Endometrial microvascular endothelial cells (primary cell): ENCODE measurements around the gene SLC26A8. TPM values are rescaled to one million over a fixed set of nuclear protein-coding genes. Genes with fewer than 3 reads are reported as not detected.
"Not testable (repeated sequence)": the region's sequence is repeated elsewhere in the genome, so short reads cannot be mapped to it uniquely, and the experiment has no call there.

ENCODE experiments used
- in situ Hi-C: cut with HindIII; loops from 2 replicates; pipeline ENCODE4 v1.10.0; 2017; ENCODE audit warnings: low sequenced_read_pairs, low pct_unique_long_range_greater_than_20kb; ENCODE audit errors: inconsistent ontology term
- total RNA-seq: library from RNA; depleted of rRNA; stranded (reverse); fragments of >200 nt; gene quantifications from one replicate; pipeline ENCODE4 v1.2.3, GENCODE V29; 2015; ENCODE audit errors: inconsistent ontology term

SLC26A8 gene
- total RNA-seq, 1 donor from 2014 or later = not detected

DNA sequence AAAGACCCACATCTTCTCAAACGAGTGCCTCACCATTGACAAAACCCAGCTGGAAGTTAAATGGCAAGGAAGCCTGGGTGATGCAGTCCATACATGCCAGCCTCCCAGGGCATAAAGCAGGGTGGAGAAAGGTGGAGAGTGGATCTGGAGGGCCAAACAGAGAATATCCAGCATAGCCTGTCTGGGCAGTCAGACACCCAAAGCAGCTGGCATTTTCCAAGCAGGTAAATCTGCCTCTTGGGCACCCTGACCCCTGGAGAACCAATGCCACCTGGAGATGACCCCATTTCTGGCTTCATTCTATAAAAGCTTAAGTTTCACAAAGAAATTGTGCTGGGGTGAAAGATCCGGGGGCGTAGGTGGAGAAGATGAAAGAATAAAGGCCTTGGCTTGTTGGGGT, 98.5 kb downstream of the SLC26A8 start:
- in situ Hi-C loops = no loop called here

DNA sequence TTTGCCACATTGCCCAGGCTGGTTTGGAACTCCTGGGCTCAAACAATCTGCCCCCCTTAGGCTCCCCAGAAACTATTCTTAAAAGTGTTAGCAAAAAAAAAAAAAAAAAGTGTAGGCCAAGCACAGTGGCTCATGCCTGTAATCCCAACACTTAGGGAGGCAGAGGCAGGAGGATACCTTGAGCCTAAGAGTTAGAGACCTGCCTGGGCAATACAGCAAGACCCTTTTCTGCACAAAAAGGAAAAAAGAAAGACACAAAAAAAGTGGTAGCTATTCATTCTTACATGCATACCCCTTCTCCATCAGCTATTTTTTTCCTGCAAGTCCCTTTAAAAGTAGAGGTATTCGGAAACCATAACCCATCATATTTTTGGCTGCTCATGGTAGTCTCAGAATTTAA, 100.3 kb downstream of the SLC26A8 start:
- in situ Hi-C loops = no loop called here

GRCh38 chr6:35922139-35922554, 102.3 kb downstream of the SLC26A8 start:
- in situ Hi-C loops = no loop called here

DNA sequence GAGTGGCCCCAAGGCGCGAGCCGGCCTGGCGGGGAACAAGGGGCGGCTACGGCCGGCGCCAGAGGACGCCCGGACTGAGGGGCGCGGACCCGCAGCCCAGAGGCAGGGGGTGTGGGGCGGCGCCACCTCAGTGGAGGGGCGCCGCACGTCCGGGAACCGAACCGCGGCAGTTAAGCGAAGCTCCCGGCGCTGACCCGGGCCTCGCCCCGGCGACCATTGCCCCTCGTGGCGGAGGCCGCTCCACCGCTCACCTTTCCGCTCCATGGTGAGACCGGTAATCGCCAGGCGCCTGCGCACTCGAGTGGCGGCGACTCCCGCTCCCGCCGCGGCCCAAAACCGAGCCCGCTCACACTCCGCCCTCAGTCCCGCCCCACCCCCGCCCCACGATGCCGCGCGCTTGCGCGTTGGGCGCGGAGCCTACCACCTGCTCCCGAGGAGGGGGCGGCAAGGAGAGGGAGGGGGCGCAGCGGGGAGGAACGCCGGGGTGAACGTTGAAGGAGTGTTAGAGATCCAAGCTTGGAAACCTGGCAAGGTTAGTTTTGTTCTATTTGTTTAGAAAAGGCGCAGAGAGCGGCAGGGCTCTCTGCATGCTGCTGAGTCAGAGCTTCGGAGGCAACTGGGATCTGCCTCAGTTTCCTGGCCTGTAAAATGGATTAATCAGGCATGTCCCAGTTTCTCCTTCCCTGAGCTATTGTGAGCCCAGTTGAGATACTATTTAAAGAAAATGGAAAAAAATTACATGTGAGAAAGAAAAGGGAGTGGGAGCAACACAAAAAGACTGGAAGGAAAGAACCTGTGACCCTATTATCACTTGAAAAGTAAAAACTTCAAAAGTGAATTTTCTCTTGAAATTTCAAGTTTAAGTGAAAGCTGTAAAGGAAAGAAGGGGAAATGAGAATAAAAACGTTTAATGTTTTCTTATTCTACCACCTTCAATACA, 103.4 kb downstream of the SLC26A8 start, which contains the start of gene SRPK1:
TSS of gene SRPK1 (minus strand) at position 306 of the 940 bp plus-strand sequence. CDS start at position 264, 42 bp downstream.
- in situ Hi-C loops = no loop called here

GRCh38 chr6:35919827-35920751, 104.4 kb downstream of the SLC26A8 start:
- in situ Hi-C loops = no loop called here

DNA sequence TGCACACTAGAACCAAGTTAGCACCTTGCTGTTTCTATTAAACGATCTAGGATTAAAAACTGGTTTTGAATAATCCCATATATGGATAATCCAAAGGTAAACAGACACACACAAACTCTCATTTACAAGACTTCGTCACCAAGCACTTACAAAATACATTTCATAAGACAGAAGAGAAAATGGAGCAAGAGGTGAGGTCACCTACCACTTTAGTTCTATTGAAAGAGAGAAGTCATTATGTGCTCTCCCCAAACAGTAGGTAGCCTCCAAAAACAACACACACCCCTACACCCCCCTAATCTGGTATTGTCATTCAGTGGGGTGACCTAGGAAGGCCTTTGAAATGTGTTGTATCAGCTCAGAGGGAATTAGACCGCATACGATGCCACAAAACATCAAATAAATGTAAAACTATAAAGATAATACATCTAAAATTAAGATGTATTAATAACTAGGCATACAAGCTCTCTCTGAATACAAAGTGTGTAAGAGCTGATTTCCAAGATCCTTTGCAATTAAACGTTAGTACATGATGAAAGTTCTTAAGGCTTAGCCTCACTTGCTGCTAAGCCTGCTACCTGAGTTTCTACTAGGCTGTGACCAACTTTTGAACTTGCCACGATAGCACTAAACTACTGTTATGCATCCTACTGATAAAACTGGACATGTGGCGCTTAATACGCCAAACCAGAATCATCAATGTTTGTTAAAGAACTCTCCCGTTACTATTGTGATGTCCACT, 105.2 kb downstream of the SLC26A8 start:
- in situ Hi-C loops = no loop called here

GRCh38 chr6:35916893-35917292, 107.5 kb downstream of the SLC26A8 start:
- in situ Hi-C loops = not testable (repeated sequence)

- in situ Hi-C loops = no loop called here
Observed at GRCh38 chr6:35916056-35916455, 108.4 kb downstream of the SLC26A8 start.

DNA sequence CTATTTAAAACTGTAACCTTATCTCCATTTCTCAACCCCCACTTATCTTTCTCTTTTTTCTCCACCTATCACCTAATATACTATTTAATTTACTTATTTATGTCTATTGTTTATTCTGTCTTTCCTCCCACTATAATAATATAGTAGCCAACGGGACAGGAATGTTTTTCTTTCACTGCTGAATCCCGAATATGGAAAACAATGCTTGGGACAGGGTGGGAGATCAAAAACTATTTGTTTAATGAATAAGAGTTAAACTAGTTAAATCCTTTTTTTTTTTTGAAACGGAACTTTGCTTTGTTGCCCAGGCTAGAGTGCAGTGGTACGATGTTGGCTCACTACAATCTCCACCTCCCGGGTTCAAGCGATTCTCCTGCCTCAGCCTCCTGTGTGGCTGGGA, 109.9 kb downstream of the SLC26A8 start:
- in situ Hi-C loops = no loop called here

GRCh38 chr6:35911871-35912653, 112.4 kb downstream of the SLC26A8 start:
- in situ Hi-C loops = no loop called here

GRCh38 chr6:35909571-35909970, 114.9 kb downstream of the SLC26A8 start:
- in situ Hi-C loops = not testable (repeated sequence)

GRCh38 chr6:35908753-35909401, 115.6 kb downstream of the SLC26A8 start:
- in situ Hi-C loops = not testable (repeated sequence)

- in situ Hi-C loops = no loop called here
Observed at GRCh38 chr6:35907750-35908149, 116.7 kb downstream of the SLC26A8 start.

DNA sequence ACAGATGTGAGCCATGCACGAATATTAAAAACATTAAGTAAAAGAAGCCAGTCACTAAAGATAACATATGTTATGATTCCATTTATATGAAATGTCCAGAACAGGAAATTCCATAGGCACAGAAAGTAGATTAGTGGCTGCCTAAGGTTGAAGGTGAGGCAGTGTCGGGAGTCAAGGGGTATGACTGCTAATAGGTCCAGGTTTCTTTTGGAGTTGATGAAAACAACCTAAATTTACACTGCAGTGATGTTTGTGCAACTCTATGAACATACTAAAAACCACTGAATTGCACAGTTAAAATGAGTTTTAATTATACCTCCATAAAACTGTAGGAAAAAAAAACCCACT, 118.0 kb downstream of the SLC26A8 start:
- in situ Hi-C loops = no loop called here

- in situ Hi-C loops = no loop called here
Observed at GRCh38 chr6:35905841-35906498, 118.5 kb downstream of the SLC26A8 start.

- in situ Hi-C loops = no loop called here
Observed at GRCh38 chr6:35905141-35905785, 119.2 kb downstream of the SLC26A8 start.

- in situ Hi-C loops = no loop called here
Observed at GRCh38 chr6:35903679-35904078, 120.8 kb downstream of the SLC26A8 start.
